Mesenchymal stem cell (in vitro differentiated cells and primary cell): ENCODE measurements around the gene GAN.

ENCODE experiments used
- DNase-seq: peaks from one replicate; pipeline ENCODE4 v3.0.0-alpha.2; 2013
- H2AFZ ChIP-seq: one replicate; pipeline ENCODE4 v1.6.1; 2013; ENCODE audit warnings: low read depth, mild to moderate bottlenecking, control low read depth, inconsistent platforms, low read length, moderate library complexity
- H2AK5ac ChIP-seq: 2 replicates; pipeline ENCODE4 v1.6.1; 2013; ENCODE audit warnings: low read length, moderate library complexity, mild to moderate bottlenecking, inconsistent platforms; ENCODE audit not compliant: severe bottlenecking
- H2BK120ac ChIP-seq: one replicate; pipeline ENCODE4 v1.6.1; 2013; ENCODE audit warnings: low read depth, mild to moderate bottlenecking, inconsistent platforms, low read length, moderate library complexity
- H2BK12ac ChIP-seq, 2 experiments: one replicate each; pipeline ENCODE4 v1.6.1; 2013; ENCODE audit warnings: inconsistent platforms in 2 of 2, low read length in 2 of 2, mild to moderate bottlenecking in 2 of 2, moderate library complexity in 2 of 2, control low read depth in 1 of 2
- H2BK15ac ChIP-seq: one replicate; pipeline ENCODE4 v1.6.1; 2013; ENCODE audit warnings: mild to moderate bottlenecking, low read depth, inconsistent platforms; ENCODE audit not compliant: poor library complexity, severe bottlenecking
- H2BK5ac ChIP-seq: 2 replicates; pipeline ENCODE4 v1.6.1; 2013; ENCODE audit warnings: low read depth, mild to moderate bottlenecking, low read length, control low read depth, inconsistent platforms; ENCODE audit not compliant: poor library complexity, severe bottlenecking
- H3K14ac ChIP-seq, 2 experiments: one replicate each; pipeline ENCODE4 v1.6.1; 2013; ENCODE audit warnings: inconsistent platforms in 2 of 2, low read length in 2 of 2, control low read depth in 1 of 2, mild to moderate bottlenecking in 1 of 2, moderate library complexity in 1 of 2
- H3K18ac ChIP-seq, 2 experiments: one replicate each; pipeline ENCODE4 v1.6.1; 2013; ENCODE audit warnings: inconsistent platforms in 2 of 2, low read length in 2 of 2, control low read depth in 1 of 2, low read depth in 1 of 2, mild to moderate bottlenecking in 1 of 2
- H3K23ac ChIP-seq, 2 experiments: one replicate each; pipeline ENCODE4 v1.6.1; 2013; ENCODE audit warnings: inconsistent platforms in 2 of 2, low read length in 2 of 2, mild to moderate bottlenecking in 2 of 2, moderate library complexity in 2 of 2, control low read depth in 1 of 2
- H3K27ac ChIP-seq: 2 replicates; pipeline ENCODE4 v1.5.1; 2013; ENCODE audit warnings: mild to moderate bottlenecking, moderate library complexity, low read length, control low read depth, inconsistent platforms; ENCODE audit not compliant: poor library complexity, severe bottlenecking
- H3K27me3 ChIP-seq, 2 experiments: 2 replicates each; pipeline versions ENCODE4 v1.6.1 to v1.7.0; 2013; ENCODE audit warnings: low read length in 2 of 2, mild to moderate bottlenecking in 2 of 2, moderate library complexity in 2 of 2, control low read depth in 1 of 2, inconsistent platforms in 1 of 2; ENCODE audit not compliant: control insufficient read depth in 1 of 2, insufficient read depth in 1 of 2
- H3K36me3 ChIP-seq, 2 experiments: 2 replicates each; pipeline versions ENCODE4 v1.6.1 to v1.7.0; 2013; ENCODE audit warnings: low read length in 2 of 2, control low read depth in 1 of 2, inconsistent platforms in 1 of 2, low read depth in 1 of 2, mild to moderate bottlenecking in 1 of 2; ENCODE audit not compliant: insufficient read depth in 2 of 2, control insufficient read depth in 1 of 2
- H3K4ac ChIP-seq, 2 experiments: one replicate each; pipeline ENCODE4 v1.6.1; 2013; ENCODE audit warnings: inconsistent platforms in 2 of 2, low read length in 2 of 2, mild to moderate bottlenecking in 2 of 2, moderate library complexity in 2 of 2, control low read depth in 1 of 2, low read depth in 1 of 2
- H3K4me1 ChIP-seq: 2 replicates; pipeline ENCODE4 v1.6.1; 2013; ENCODE audit warnings: low read depth, low read length, control low read depth; ENCODE audit not compliant: control insufficient read depth, insufficient read depth
- H3K4me2 ChIP-seq: 2 replicates; pipeline ENCODE4 v1.6.1; 2013; ENCODE audit warnings: low read length, mild to moderate bottlenecking, inconsistent platforms; ENCODE audit not compliant: poor library complexity, severe bottlenecking
- H3K4me3 ChIP-seq, 2 experiments: 2 replicates each; pipeline versions ENCODE4 v1.5.1 to v1.7.0; 2013; ENCODE audit warnings: low read length in 2 of 2, mild to moderate bottlenecking in 2 of 2, control low read depth in 1 of 2, low read depth in 1 of 2; ENCODE audit not compliant: insufficient read depth in 1 of 2
- H3K79me1 ChIP-seq: replicated peaks from 2 replicates; pipeline ENCODE4 v1.6.1; 2013; ENCODE audit warnings: mild to moderate bottlenecking, control low read depth, low read length, inconsistent platforms; ENCODE audit not compliant: poor library complexity, severe bottlenecking
- H3K9ac ChIP-seq: 2 replicates; pipeline ENCODE4 v1.7.0; 2013; ENCODE audit warnings: mild to moderate bottlenecking, low read length, moderate library complexity
- H3K9me3 ChIP-seq: 2 replicates; pipeline ENCODE4 v1.7.0; 2013; ENCODE audit warnings: mild to moderate bottlenecking, low read length; ENCODE audit not compliant: control insufficient read depth
- H4K8ac ChIP-seq: one replicate; pipeline ENCODE4 v1.6.1; 2013; ENCODE audit warnings: inconsistent platforms, mild to moderate bottlenecking, low read length, moderate library complexity
- H4K91ac ChIP-seq: one replicate; pipeline ENCODE4 v1.6.1; 2013; ENCODE audit warnings: mild to moderate bottlenecking, low read length, inconsistent platforms
- WGBS: methylation state at CpG from one replicate; pipeline ENCODE4 v1.1.7; 2013; ENCODE audit warnings: mixed read lengths; 5-methylcytosine and 5-hydroxymethylcytosine counted together

GAN gene

DNA sequence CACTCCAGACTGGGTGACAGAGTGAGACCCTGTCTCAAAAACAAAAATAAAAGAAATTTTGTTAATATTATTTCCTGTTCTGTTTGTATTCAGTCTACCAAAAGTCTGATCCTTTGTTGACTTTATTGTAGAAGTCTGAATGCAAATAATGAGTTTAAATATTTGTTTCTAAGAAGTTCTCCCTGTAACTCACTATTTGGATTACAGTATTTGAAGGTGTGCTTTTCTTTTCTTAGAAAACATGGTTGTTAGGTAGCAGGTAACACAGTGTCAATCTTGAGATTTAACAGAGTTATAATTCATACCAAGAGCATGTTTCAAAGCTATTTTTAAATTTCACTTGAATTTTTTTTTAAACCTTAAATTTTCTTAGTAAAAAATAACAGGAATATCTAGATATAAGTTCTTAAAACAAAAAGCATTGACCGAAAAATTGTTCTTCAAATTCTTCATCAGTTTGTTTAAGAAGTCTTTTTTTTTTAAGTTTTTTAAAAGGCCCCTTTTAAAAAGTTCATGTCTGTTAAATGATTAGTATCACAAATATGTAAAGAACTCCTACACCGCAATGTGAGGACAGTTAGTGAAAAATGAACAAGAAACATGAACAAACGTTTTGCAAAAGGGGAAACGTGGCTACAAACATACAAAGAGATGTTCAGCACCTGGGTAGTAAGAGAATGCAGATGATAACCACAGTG is 35.0 kb downstream of the GAN start:
- peaks cover 17% of the 10 kb centered on the region for H3K9me3 ChIP-seq
- H3K79me1 ChIP-seq, result peaks cover 28% of the 10 kb centered on the region

DNA sequence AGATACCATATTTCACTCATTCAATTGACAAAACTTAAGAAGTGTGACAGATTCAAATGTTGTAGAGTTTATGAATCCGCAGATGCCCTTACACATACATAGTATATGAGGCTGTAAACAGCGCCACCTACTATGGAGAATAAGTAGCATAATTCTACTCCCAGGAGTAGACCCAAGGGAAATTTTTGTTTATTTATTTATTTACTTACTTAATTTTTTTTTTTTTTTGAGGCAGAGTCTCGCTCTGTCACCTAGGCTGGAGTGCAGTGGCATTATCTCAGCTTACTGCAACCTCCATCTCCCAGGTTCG is 35.5 kb downstream of the GAN start:
- H3K4me2 ChIP-seq, result no peak overlapping the region
- no peaks in the 10 kb centered on the region for H3K27me3 ChIP-seq
- H4K91ac ChIP-seq, result no peak overlapping the region
- no peak overlapping the region for H2AK5ac ChIP-seq
- H3K79me1 ChIP-seq, result peaks cover 32% of the 10 kb centered on the region
- no peak for DNase-seq
- H2BK12ac ChIP-seq, result no peak overlapping the region
- H3K18ac ChIP-seq, result no peak overlapping the region
- H2BK5ac ChIP-seq, result no peak overlapping the region
- H3K27ac ChIP-seq, result no peak overlapping the region
- H3K36me3 ChIP-seq, result peaks cover 0 to 16% of the 10 kb centered on the region in 2 experiments
- H2BK120ac ChIP-seq, result no peak overlapping the region
- H3K9ac ChIP-seq, result no peak overlapping the region
- no peak overlapping the region for H3K23ac ChIP-seq
- peaks cover 17% of the 10 kb centered on the region for H3K9me3 ChIP-seq
- 100% methylated on average over 2 of the region's 4 CpGs for WGBS
- no peak overlapping the region for H2AFZ ChIP-seq
- H4K8ac ChIP-seq, result no peak overlapping the region
- H3K4me3 ChIP-seq, result no peak overlapping the region
- H2BK15ac ChIP-seq, result no peak overlapping the region
- no peak overlapping the region for H3K14ac ChIP-seq
- H3K4me1 ChIP-seq, result no peaks in the 10 kb centered on the region
- H3K4ac ChIP-seq, result no peak overlapping the region

More for the DNA sequence above, 35.0 kb downstream of the GAN start:
- Histone ChIP-seq H3K4me1 (no peaks in the 10 kb centered on the region), H2BK5ac (no peak overlapping the region), H4K8ac (no peak overlapping the region), H3K9ac (no peak overlapping the region), H4K91ac (no peak overlapping the region), H3K23ac (no peak overlapping the region), H3K4me3 (no peak overlapping the region), H3K27me3 (no peaks in the 10 kb centered on the region), H3K18ac (no peak overlapping the region), H2AFZ (no peak overlapping the region), H2BK15ac (no peak overlapping the region), H2BK120ac (no peak overlapping the region), H2AK5ac (no peak overlapping the region), H3K36me3 (peaks cover 0 to 14% of the 10 kb centered on the region in 2 experiments), H3K4ac (no peak overlapping the region), H2BK12ac (no peak overlapping the region), H3K27ac (no peak overlapping the region), H3K4me2 (no peak overlapping the region), H3K14ac (no peak overlapping the region)
- 96% methylated on average over 3 of the region's 4 CpGs for WGBS
- no peak for DNase-seq

DNA sequence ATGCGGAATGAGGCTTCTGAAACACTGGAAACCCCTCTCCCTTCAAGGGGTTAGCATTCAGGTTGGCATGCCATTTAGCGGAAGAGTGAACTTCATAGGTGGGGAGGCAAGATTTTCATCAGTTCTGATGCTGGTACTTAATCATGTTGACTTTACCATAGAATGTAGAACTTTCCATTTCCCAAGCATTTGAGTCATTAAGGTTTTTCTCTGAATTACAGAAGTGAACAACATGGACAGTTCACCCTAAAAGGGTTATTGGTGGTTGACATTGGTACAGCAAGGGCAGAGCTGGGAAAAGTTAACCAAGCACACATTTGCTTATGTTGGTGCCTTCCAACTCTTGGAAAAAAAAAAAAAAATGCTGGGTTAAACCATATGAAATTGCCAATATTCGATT is 39.1 kb downstream of the GAN start:
- H3K36me3 ChIP-seq, result peaks cover 2 to 32% of the 10 kb centered on the region in 2 experiments
- no peak overlapping the region for H3K4me2 ChIP-seq
- H3K9ac ChIP-seq, result no peak overlapping the region
- no peak overlapping the region for H3K18ac ChIP-seq
- no peak overlapping the region for H3K27ac ChIP-seq
- WGBS, result 92% methylated on average over 1 of the region's 3 CpGs
- no peak overlapping the region for H2AK5ac ChIP-seq
- DNase-seq, result no peak
- H4K8ac ChIP-seq, result no peak overlapping the region
- H3K4ac ChIP-seq, result no peak overlapping the region
- no peak overlapping the region for H2BK12ac ChIP-seq
- H3K79me1 ChIP-seq, result peaks cover 26% of the 10 kb centered on the region
- no peak overlapping the region for H2BK120ac ChIP-seq
- H3K4me1 ChIP-seq, result peaks cover 1% of the 10 kb centered on the region
- H3K4me3 ChIP-seq, result no peak overlapping the region
- no peak overlapping the region for H2AFZ ChIP-seq
- no peaks in the 10 kb centered on the region for H3K27me3 ChIP-seq
- no peak overlapping the region for H3K14ac ChIP-seq
- H3K9me3 ChIP-seq, result no peaks in the 10 kb centered on the region
- no peak overlapping the region for H3K23ac ChIP-seq
- H2BK15ac ChIP-seq, result no peak overlapping the region
- no peak overlapping the region for H2BK5ac ChIP-seq
- H4K91ac ChIP-seq, result no peak overlapping the region

DNA sequence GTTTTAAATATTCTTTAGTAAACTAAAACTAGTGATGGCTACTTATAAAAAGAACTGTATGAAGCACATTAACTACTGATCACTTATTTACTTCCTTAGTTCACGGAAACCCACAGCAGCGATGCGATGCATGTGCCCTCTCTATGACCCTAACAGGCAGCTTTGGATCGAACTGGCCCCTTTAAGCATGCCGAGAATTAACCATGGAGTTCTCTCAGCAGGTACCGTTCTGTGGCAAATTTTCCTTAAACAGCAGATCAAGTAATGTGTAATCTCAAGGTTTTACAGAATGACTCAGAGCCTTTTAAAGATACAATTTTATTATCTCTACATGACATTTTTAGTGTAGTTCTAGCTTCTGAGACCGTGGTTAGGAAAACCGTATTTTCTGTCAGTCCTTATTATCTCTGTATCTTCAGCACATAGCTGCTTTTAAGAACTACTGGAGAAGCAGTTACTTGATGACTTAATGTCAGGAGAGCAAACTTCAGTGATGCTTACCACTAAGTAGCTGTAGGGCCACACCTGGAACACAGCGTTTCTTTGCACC is 43.0 kb downstream of the GAN start:
- Histone ChIP-seq H3K27ac (peak overlapping the region; percentile 61), H3K9me3 (no peaks in the 10 kb centered on the region), H2BK5ac (no peak overlapping the region), H2BK15ac (no peak overlapping the region), H3K4ac (no peak overlapping the region), H3K36me3 (peaks cover 6 to 37% of the 10 kb centered on the region in 2 experiments), H4K91ac (no peak overlapping the region), H4K8ac (no peak overlapping the region), H3K27me3 (no peaks in the 10 kb centered on the region), H3K79me1 (peaks cover 12% of the 10 kb centered on the region), H3K4me1 (peaks cover 1% of the 10 kb centered on the region), H3K23ac (no peak overlapping the region), H2AK5ac (no peak overlapping the region), H3K4me2 (no peak overlapping the region), H3K4me3 (no peak overlapping the region), H3K9ac (no peak overlapping the region), H2BK120ac (no peak overlapping the region), H2AFZ (no peak overlapping the region), H2BK12ac (no peak overlapping the region), H3K14ac (no peak overlapping the region), H3K18ac (no peak overlapping the region)
- no peak for DNase-seq
- 95% methylated on average over 7 of the region's 9 CpGs for WGBS
